Activated effector memory CD4-positive, alpha-beta T cell treated with Interleukin-2 at 50 U/mL for 16 hours (primary cell): ENCODE measurements around the gene RASL10B.
"Not testable (repeated sequence)": the region's sequence is repeated elsewhere in the genome, so short reads cannot be mapped to it uniquely, and the experiment has no call there.

Experiments used
- DNase-seq: peaks from one replicate; pipeline ENCODE4 v3.0.0-alpha.2; 2020

Gene RASL10B

GRCh38 chr17:35731239-35731916 is at the start of gene RASL10B:
RASL10B (plus strand) TSS chr17:35731639; CDS start chr17:35735185, 3,546 bp downstream.
- DNase-seq = peak; percentile 15

- no peak for DNase-seq
These were observed 47.8 kb upstream of the RASL10B start for GRCh38 chr17:35683591-35683990.

DNA sequence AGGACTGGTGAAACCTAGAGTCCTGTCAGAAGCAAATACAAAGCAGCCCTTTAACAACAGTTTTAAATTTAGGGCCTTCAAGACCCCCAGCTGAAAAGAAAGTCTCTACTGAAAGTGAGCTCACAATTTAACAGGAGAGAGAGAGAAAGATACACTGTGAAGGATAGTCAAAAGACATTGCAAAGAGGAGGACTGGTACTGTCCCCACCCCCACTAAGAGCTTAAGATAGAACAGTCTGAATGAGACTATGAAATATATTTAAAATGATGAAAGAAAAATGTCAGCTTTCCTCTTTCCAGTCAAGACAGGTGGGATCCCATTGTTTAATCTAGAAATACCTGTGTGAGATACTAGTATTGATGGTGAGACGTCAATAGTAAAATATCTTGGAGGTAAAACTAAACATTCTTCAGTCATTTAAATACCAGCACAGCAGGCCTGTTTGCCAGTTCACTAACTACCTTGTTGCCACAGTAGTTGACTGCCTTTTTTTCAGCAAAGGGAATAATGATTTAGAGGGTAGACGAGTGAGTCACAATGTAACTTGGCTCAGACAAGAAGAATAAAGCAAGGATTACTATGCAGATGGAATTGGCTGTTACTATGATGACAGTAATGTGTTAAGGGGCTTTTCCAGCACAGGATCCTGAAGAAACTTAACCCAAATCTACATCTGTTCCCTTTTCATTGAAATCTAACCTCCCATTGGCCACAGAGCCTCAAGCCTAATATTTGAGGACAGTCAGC is 47.2 kb upstream of the RASL10B start:
- DNase-seq = no peak

DNA sequence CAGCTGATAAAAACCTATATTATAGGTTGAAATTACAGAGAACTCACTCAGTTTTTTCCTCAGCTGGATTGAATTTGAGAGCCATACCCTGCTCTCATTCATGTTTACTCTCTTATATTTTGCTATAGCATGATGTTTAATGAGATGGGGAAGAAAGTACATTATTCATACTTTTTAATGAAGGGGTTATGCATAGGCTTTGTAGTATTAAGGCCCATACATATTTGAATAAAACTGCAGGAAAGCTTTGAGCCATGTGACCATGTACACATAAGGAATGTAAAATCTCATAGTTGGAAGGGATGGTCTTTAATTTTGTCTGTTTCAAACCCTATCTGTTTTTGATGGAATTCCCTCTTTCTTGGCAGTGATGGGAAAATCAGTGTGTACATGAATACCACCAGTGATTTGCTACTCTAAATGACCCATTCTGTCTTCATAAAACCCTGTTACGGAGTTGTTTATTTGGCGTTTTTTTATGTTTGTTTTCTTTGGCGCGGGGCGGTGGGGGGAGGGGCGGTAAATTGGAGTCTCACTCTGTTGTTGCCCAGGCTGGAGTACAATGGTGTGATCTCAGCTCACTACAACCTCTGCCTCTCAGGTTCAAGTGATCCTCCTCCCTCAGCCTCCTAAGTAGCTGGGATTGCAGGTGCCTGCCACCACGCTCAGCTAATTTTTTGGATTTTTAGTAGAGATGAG is 38.8 kb upstream of the RASL10B start:
- DNase-seq = no peak

GRCh38 chr17:35693662-35694061 is 37.8 kb upstream of the RASL10B start:
- DNase-seq = no peak

- DNase-seq = no peak
These were observed 36.5 kb upstream of the RASL10B start for GRCh38 chr17:35694906-35695305.

- no peak for DNase-seq
These were observed 35.8 kb upstream of the RASL10B start for GRCh38 chr17:35695613-35696012.

- DNase-seq = no peak
These were observed 32.6 kb upstream of the RASL10B start for GRCh38 chr17:35698800-35699199.

GRCh38 chr17:35700150-35700549 is 31.3 kb upstream of the RASL10B start:
- DNase-seq = no peak

GRCh38 chr17:35701491-35701890 is 29.9 kb upstream of the RASL10B start:
- no peak for DNase-seq

DNA sequence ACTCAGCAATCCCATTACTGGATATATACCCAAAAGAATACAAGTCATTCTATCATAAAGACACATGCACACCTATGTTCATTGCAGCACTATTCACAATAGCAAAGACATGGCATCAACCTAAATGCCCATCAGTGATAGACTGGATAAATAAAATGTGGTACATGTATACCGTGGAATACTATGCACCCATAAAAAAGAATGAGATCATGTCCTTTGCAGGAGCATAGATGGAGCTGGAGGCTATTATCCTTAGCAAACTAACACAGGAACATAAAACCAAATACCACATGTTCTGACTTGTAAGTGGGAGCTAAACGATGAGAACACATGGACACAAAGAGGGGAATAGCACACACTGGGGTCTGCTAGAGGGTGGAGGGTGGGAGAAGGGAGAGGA is 28.1 kb upstream of the RASL10B start:
- DNase-seq = not testable (repeated sequence)

DNA sequence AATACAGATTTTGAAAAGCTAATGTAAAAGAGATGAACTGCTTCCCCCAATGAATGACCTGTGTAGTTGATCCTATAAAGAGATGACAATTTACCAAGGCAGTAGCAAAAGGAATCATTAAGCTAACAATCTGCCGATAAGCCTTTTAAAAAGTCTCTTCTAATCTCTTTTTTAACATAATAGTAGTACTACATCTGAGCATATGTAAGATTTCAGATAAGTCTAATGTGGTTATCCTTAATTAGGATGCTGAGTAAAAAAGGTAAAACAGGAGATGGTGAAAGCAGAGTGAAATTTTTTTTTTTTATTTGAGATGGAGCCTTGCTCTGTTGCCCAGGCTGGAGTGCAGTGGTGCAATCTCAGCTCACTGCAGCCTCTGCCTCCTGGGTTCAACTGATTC is 26.2 kb upstream of the RASL10B start:
- no peak for DNase-seq

GRCh38 chr17:35705705-35706104 is 25.7 kb upstream of the RASL10B start:
- no peak for DNase-seq

- DNase-seq = no peak
These were observed 23.3 kb upstream of the RASL10B start for GRCh38 chr17:35708149-35708548.

DNA sequence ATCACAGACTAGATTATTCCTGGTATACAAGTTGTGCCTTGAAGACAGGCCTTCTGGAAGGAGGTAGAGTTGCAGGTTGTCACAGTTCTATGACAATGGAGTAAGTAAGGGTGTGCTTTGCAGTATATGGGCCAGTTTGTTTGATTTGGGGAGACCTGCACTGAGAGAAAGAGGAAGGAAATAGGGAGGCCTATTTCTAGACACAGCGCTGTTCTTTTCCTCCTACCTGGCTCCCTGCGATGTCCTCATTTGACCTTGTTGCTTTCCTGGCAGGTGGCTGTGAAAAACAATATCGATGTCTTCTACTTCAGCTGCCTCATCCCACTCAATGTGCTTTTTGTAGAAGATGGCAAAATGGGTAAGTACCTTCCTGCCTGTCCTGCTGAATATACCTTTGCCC is 22.5 kb upstream of the RASL10B start:
- no peak for DNase-seq

- DNase-seq = no peak
These were observed 21.6 kb upstream of the RASL10B start for GRCh38 chr17:35709874-35710273.

- DNase-seq = no peak
These were observed 20.5 kb upstream of the RASL10B start for GRCh38 chr17:35710950-35711349.

GRCh38 chr17:35713069-35713728 is 18.2 kb upstream of the RASL10B start:
- DNase-seq = no peak

- no peak for DNase-seq
These were observed 16.5 kb upstream of the RASL10B start for GRCh38 chr17:35714988-35715387.

GRCh38 chr17:35715416-35715815 is 16.0 kb upstream of the RASL10B start:
- DNase-seq = no peak

DNA sequence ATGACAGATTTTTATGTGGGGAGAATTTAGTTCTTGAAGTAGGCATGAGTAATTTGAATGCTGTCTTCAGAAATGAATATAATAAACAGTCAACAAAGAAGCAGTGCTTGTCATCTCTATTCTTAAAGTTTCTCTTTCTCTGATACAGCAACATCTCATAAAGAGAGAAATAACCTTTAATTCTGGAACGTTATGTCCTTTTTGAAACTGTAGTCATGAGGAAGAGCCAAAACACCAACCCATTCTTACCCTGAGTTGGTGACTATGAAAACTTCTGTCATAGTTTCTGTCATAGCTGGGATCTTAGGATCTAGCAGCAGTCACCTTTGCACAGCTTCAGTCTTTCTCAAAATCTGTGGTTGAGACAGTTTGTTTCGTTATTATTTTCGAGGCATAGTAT is 15.3 kb upstream of the RASL10B start:
- DNase-seq = no peak

- DNase-seq = no peak
These were observed 14.5 kb upstream of the RASL10B start for GRCh38 chr17:35716897-35717465.

- DNase-seq = no peak
These were observed 14.0 kb upstream of the RASL10B start for GRCh38 chr17:35717475-35717874.
